Sigmoid colon (tissue), 3 donors: ENCODE measurements around the gene OPRL1.

Experiments
- POLR2A ChIP-seq, 2 donors: fragments of 450-650 bp; IDR thresholded peaks; one replicate each; pipeline ENCODE4 v1.6.1; 2016; ENCODE audit warnings: antibody characterized with exemption in 2 of 2, mild to moderate bottlenecking in 2 of 2, moderate library complexity in 2 of 2
- TF ChIP-seq, protein P1 (sequence below), 4 experiments: fragments of 450-650 bp in 3 of 4; fragments of 200-600 bp in 1 of 4; IDR thresholded peaks; one replicate each; pipeline ENCODE4 v1.5.1; 2016 to 2019; ENCODE audit warnings: antibody characterized with exemption in 4 of 4, mild to moderate bottlenecking in 3 of 4, moderate library complexity in 2 of 4

- TF ChIP-seq, protein P1, sequence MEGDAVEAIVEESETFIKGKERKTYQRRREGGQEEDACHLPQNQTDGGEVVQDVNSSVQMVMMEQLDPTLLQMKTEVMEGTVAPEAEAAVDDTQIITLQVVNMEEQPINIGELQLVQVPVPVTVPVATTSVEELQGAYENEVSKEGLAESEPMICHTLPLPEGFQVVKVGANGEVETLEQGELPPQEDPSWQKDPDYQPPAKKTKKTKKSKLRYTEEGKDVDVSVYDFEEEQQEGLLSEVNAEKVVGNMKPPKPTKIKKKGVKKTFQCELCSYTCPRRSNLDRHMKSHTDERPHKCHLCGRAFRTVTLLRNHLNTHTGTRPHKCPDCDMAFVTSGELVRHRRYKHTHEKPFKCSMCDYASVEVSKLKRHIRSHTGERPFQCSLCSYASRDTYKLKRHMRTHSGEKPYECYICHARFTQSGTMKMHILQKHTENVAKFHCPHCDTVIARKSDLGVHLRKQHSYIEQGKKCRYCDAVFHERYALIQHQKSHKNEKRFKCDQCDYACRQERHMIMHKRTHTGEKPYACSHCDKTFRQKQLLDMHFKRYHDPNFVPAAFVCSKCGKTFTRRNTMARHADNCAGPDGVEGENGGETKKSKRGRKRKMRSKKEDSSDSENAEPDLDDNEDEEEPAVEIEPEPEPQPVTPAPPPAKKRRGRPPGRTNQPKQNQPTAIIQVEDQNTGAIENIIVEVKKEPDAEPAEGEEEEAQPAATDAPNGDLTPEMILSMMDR (IDR thresholded peaks at IDR 0.05), result no peak
- no peak for TF ChIP-seq POLR2A (IDR thresholded peaks at IDR 0.05)
Measured at GRCh38 chr20:64146301-64146935, 66.5 kb downstream of the OPRL1 start.
